ENCODE data around the gene MYO16.
"Not testable (repeated sequence)": the region's sequence is repeated elsewhere in the genome, so short reads cannot be mapped to it uniquely, and the experiment has no call there.

MYO16 gene

GRCh38 chr13:108903613-108904012 is 274.2 kb downstream of the MYO16 start:
- DNase-seq: no peak

GRCh38 chr13:108911807-108912206 is 282.4 kb downstream of the MYO16 start:
- no peak for DNase-seq

- not testable (repeated sequence) for DNase-seq
Observed at GRCh38 chr13:108913731-108914130, 284.3 kb downstream of the MYO16 start.

- DNase-seq: peak; percentile 42
Observed at GRCh38 chr13:108915095-108915633, 285.8 kb downstream of the MYO16 start.

GRCh38 chr13:108915634-108916512 is 286.5 kb downstream of the MYO16 start:
- DNase-seq: peak; percentile 41

- DNase-seq: no peak
Observed at GRCh38 chr13:108917581-108917980, 288.2 kb downstream of the MYO16 start.

GRCh38 chr13:108919036-108919907 is 289.9 kb downstream of the MYO16 start:
- no peak for DNase-seq

GRCh38 chr13:108920137-108920536 is 290.7 kb downstream of the MYO16 start:
- no peak for DNase-seq

GRCh38 chr13:108921238-108921637 is 291.8 kb downstream of the MYO16 start:
- DNase-seq: no peak

GRCh38 chr13:108922108-108922507 is 292.7 kb downstream of the MYO16 start:
- no peak for DNase-seq

- no peak for DNase-seq
Observed at GRCh38 chr13:108923386-108924047, 294.1 kb downstream of the MYO16 start.

GRCh38 chr13:108924134-108924533 is 294.7 kb downstream of the MYO16 start:
- DNase-seq: no peak

GRCh38 chr13:108924541-108924940 is 295.1 kb downstream of the MYO16 start:
- DNase-seq: no peak

- no peak for DNase-seq
Observed at GRCh38 chr13:108925070-108925469, 295.7 kb downstream of the MYO16 start.

- no peak for DNase-seq
Observed at GRCh38 chr13:108926862-108927261, 297.5 kb downstream of the MYO16 start.

- no peak for DNase-seq
Observed at GRCh38 chr13:108927615-108928014, 298.2 kb downstream of the MYO16 start.

- no peak for DNase-seq
Observed at GRCh38 chr13:108929532-108930206, 300.3 kb downstream of the MYO16 start.

- DNase-seq: no peak
Observed at GRCh38 chr13:108932196-108932595, 302.8 kb downstream of the MYO16 start.

- DNase-seq: no peak
Observed at GRCh38 chr13:108933061-108933460, 303.6 kb downstream of the MYO16 start.

GRCh38 chr13:108938155-108938554 is 308.7 kb downstream of the MYO16 start:
- no peak for DNase-seq

- no peak for DNase-seq
Observed at GRCh38 chr13:108940121-108940520, 310.7 kb downstream of the MYO16 start.

GRCh38 chr13:108943842-108944241 is 314.4 kb downstream of the MYO16 start:
- DNase-seq: no peak
